Mesenchymal stem cell (in vitro differentiated cells and primary cell): ENCODE measurements around the gene FYN.
"Not testable (repeated sequence)": the region's sequence is repeated elsewhere in the genome, so short reads cannot be mapped to it uniquely, and the experiment has no call there.

Source experiments
- DNase-seq: peaks from one replicate; pipeline ENCODE4 v3.0.0-alpha.2; 2013
- H2AFZ ChIP-seq: one replicate; pipeline ENCODE4 v1.6.1; 2013; ENCODE audit warnings: low read depth, mild to moderate bottlenecking, control low read depth, inconsistent platforms, low read length, moderate library complexity
- H2AK5ac ChIP-seq: 2 replicates; pipeline ENCODE4 v1.6.1; 2013; ENCODE audit warnings: low read length, moderate library complexity, mild to moderate bottlenecking, inconsistent platforms; ENCODE audit not compliant: severe bottlenecking
- H2BK120ac ChIP-seq: one replicate; pipeline ENCODE4 v1.6.1; 2013; ENCODE audit warnings: low read depth, mild to moderate bottlenecking, inconsistent platforms, low read length, moderate library complexity
- H2BK12ac ChIP-seq, 2 experiments: one replicate each; pipeline ENCODE4 v1.6.1; 2013; ENCODE audit warnings: inconsistent platforms in 2 of 2, low read length in 2 of 2, mild to moderate bottlenecking in 2 of 2, moderate library complexity in 2 of 2, control low read depth in 1 of 2
- H2BK15ac ChIP-seq: one replicate; pipeline ENCODE4 v1.6.1; 2013; ENCODE audit warnings: mild to moderate bottlenecking, low read depth, inconsistent platforms; ENCODE audit not compliant: poor library complexity, severe bottlenecking
- H2BK5ac ChIP-seq: 2 replicates; pipeline ENCODE4 v1.6.1; 2013; ENCODE audit warnings: low read depth, mild to moderate bottlenecking, low read length, control low read depth, inconsistent platforms; ENCODE audit not compliant: poor library complexity, severe bottlenecking
- H3K14ac ChIP-seq, 2 experiments: one replicate each; pipeline ENCODE4 v1.6.1; 2013; ENCODE audit warnings: inconsistent platforms in 2 of 2, low read length in 2 of 2, control low read depth in 1 of 2, mild to moderate bottlenecking in 1 of 2, moderate library complexity in 1 of 2
- H3K18ac ChIP-seq, 2 experiments: one replicate each; pipeline ENCODE4 v1.6.1; 2013; ENCODE audit warnings: inconsistent platforms in 2 of 2, low read length in 2 of 2, control low read depth in 1 of 2, low read depth in 1 of 2, mild to moderate bottlenecking in 1 of 2
- H3K23ac ChIP-seq, 2 experiments: one replicate each; pipeline ENCODE4 v1.6.1; 2013; ENCODE audit warnings: inconsistent platforms in 2 of 2, low read length in 2 of 2, mild to moderate bottlenecking in 2 of 2, moderate library complexity in 2 of 2, control low read depth in 1 of 2
- H3K27ac ChIP-seq: 2 replicates; pipeline ENCODE4 v1.5.1; 2013; ENCODE audit warnings: mild to moderate bottlenecking, moderate library complexity, low read length, control low read depth, inconsistent platforms; ENCODE audit not compliant: poor library complexity, severe bottlenecking
- H3K27me3 ChIP-seq, 2 experiments: 2 replicates each; pipeline versions ENCODE4 v1.6.1 to v1.7.0; 2013; ENCODE audit warnings: low read length in 2 of 2, mild to moderate bottlenecking in 2 of 2, moderate library complexity in 2 of 2, control low read depth in 1 of 2, inconsistent platforms in 1 of 2; ENCODE audit not compliant: control insufficient read depth in 1 of 2, insufficient read depth in 1 of 2
- H3K36me3 ChIP-seq, 2 experiments: 2 replicates each; pipeline versions ENCODE4 v1.6.1 to v1.7.0; 2013; ENCODE audit warnings: low read length in 2 of 2, control low read depth in 1 of 2, inconsistent platforms in 1 of 2, low read depth in 1 of 2, mild to moderate bottlenecking in 1 of 2; ENCODE audit not compliant: insufficient read depth in 2 of 2, control insufficient read depth in 1 of 2
- H3K4ac ChIP-seq, 2 experiments: one replicate each; pipeline ENCODE4 v1.6.1; 2013; ENCODE audit warnings: inconsistent platforms in 2 of 2, low read length in 2 of 2, mild to moderate bottlenecking in 2 of 2, moderate library complexity in 2 of 2, control low read depth in 1 of 2, low read depth in 1 of 2
- H3K4me1 ChIP-seq: 2 replicates; pipeline ENCODE4 v1.6.1; 2013; ENCODE audit warnings: low read depth, low read length, control low read depth; ENCODE audit not compliant: control insufficient read depth, insufficient read depth
- H3K4me2 ChIP-seq: 2 replicates; pipeline ENCODE4 v1.6.1; 2013; ENCODE audit warnings: low read length, mild to moderate bottlenecking, inconsistent platforms; ENCODE audit not compliant: poor library complexity, severe bottlenecking
- H3K4me3 ChIP-seq, 2 experiments: 2 replicates each; pipeline versions ENCODE4 v1.5.1 to v1.7.0; 2013; ENCODE audit warnings: low read length in 2 of 2, mild to moderate bottlenecking in 2 of 2, control low read depth in 1 of 2, low read depth in 1 of 2; ENCODE audit not compliant: insufficient read depth in 1 of 2
- H3K79me1 ChIP-seq: replicated peaks from 2 replicates; pipeline ENCODE4 v1.6.1; 2013; ENCODE audit warnings: mild to moderate bottlenecking, control low read depth, low read length, inconsistent platforms; ENCODE audit not compliant: poor library complexity, severe bottlenecking
- H3K9ac ChIP-seq: 2 replicates; pipeline ENCODE4 v1.7.0; 2013; ENCODE audit warnings: mild to moderate bottlenecking, low read length, moderate library complexity
- H3K9me3 ChIP-seq: 2 replicates; pipeline ENCODE4 v1.7.0; 2013; ENCODE audit warnings: mild to moderate bottlenecking, low read length; ENCODE audit not compliant: control insufficient read depth
- H4K8ac ChIP-seq: one replicate; pipeline ENCODE4 v1.6.1; 2013; ENCODE audit warnings: inconsistent platforms, mild to moderate bottlenecking, low read length, moderate library complexity
- H4K91ac ChIP-seq: one replicate; pipeline ENCODE4 v1.6.1; 2013; ENCODE audit warnings: mild to moderate bottlenecking, low read length, inconsistent platforms
- WGBS: methylation state at CpG from one replicate; pipeline ENCODE4 v1.1.7; 2013; ENCODE audit warnings: mixed read lengths; 5-methylcytosine and 5-hydroxymethylcytosine counted together

Gene FYN

GRCh38 chr6:111683157-111683556 is 190.1 kb downstream of the FYN start:
- H3K27me3 ChIP-seq = no peaks in the 10 kb centered on the region
- H3K18ac ChIP-seq = no peak overlapping the region
- H2BK15ac ChIP-seq = no peak overlapping the region
- H4K8ac ChIP-seq = no peak overlapping the region
- H2BK5ac ChIP-seq = no peak overlapping the region
- peak overlapping the region; percentile 65 for H3K9ac ChIP-seq
- H3K9me3 ChIP-seq = no peaks in the 10 kb centered on the region
- no peak overlapping the region for H3K23ac ChIP-seq
- no peak overlapping the region for H2AFZ ChIP-seq
- H3K79me1 ChIP-seq = peaks cover 4% of the 10 kb centered on the region
- no peak overlapping the region for H2AK5ac ChIP-seq
- H3K36me3 ChIP-seq = peaks cover 5 to 69% of the 10 kb centered on the region in 2 experiments
- no peak overlapping the region for H3K4me2 ChIP-seq
- H3K4me1 ChIP-seq = peaks cover 8% of the 10 kb centered on the region
- no peak overlapping the region for H2BK12ac ChIP-seq
- H4K91ac ChIP-seq = no peak overlapping the region
- H3K4ac ChIP-seq = peak overlapping the region in 1 of 2 experiments; percentile 7
- H3K4me3 ChIP-seq = no peak overlapping the region
- H3K27ac ChIP-seq = no peak overlapping the region
- 98% methylated on average over 4 of the region's 5 CpGs for WGBS
- DNase-seq = no peak
- H3K14ac ChIP-seq = no peak overlapping the region
- H2BK120ac ChIP-seq = no peak overlapping the region

GRCh38 chr6:111681860-111682259 is 191.4 kb downstream of the FYN start:
- Histone ChIP-seq H3K27ac (no peak overlapping the region), H3K14ac (no peak overlapping the region), H3K18ac (no peak overlapping the region), H2BK12ac (no peak overlapping the region), H4K91ac (no peak overlapping the region), H2BK120ac (no peak overlapping the region), H3K79me1 (peaks cover 4% of the 10 kb centered on the region), H4K8ac (no peak overlapping the region), H3K23ac (no peak overlapping the region), H2BK15ac (no peak overlapping the region), H3K4me2 (no peak overlapping the region), H3K36me3 (peaks cover 5 to 71% of the 10 kb centered on the region in 2 experiments), H3K27me3 (no peaks in the 10 kb centered on the region), H3K9ac (no peak overlapping the region), H3K4me1 (peaks cover 10% of the 10 kb centered on the region), H3K4me3 (no peak overlapping the region), H2BK5ac (no peak overlapping the region), H2AFZ (no peak overlapping the region), H3K4ac (no peak overlapping the region), H3K9me3 (no peaks in the 10 kb centered on the region), H2AK5ac (no peak overlapping the region)
- 90% methylated on average over 3 of the region's 3 CpGs for whole genome bisulfite sequencing
- no peak for DNase-seq

GRCh38 chr6:111680811-111681609 is 192.2 kb downstream of the FYN start:
- not testable (repeated sequence) for DNase-seq, H3K4me3 ChIP-seq, H2AFZ ChIP-seq, H2BK120ac ChIP-seq, H4K8ac ChIP-seq, H3K14ac ChIP-seq, H3K18ac ChIP-seq, H3K4me1 ChIP-seq, H3K79me1 ChIP-seq, H2BK15ac ChIP-seq, H3K4me2 ChIP-seq, H3K9me3 ChIP-seq, H3K27me3 ChIP-seq, H3K4ac ChIP-seq, H3K27ac ChIP-seq, H3K9ac ChIP-seq, H2AK5ac ChIP-seq, H2BK5ac ChIP-seq, H4K91ac ChIP-seq, H2BK12ac ChIP-seq, H3K23ac ChIP-seq
- 99% methylated on average over 6 of the region's 6 CpGs for WGBS
- H3K36me3 ChIP-seq = peaks cover 5 to 79% of the 10 kb centered on the region in 2 experiments

- no peak overlapping the region for H2BK5ac ChIP-seq
Measured at GRCh38 chr6:111680015-111680712, 193.1 kb downstream of the FYN start.

More at GRCh38 chr6:111680015-111680712, 193.1 kb downstream of the FYN start:
- Histone ChIP-seq H2BK15ac (no peak overlapping the region), H3K4ac (no peak overlapping the region), H3K4me1 (peaks cover 6% of the 10 kb centered on the region), H2BK120ac (no peak overlapping the region), H3K79me1 (peaks cover 2% of the 10 kb centered on the region), H2AFZ (no peak overlapping the region), H3K4me2 (no peak overlapping the region), H3K27me3 (no peaks in the 10 kb centered on the region), H3K18ac (no peak overlapping the region), H3K14ac (no peak overlapping the region), H3K27ac (no peak overlapping the region), H3K36me3 (peaks cover 3 to 76% of the 10 kb centered on the region in 2 experiments), H4K8ac (no peak overlapping the region), H2AK5ac (no peak overlapping the region), H2BK12ac (no peak overlapping the region), H3K9ac (no peak overlapping the region), H3K4me3 (no peak overlapping the region), H3K23ac (no peak overlapping the region), H3K9me3 (no peaks in the 10 kb centered on the region), H4K91ac (no peak overlapping the region)
- WGBS = 98% methylated on average over 3 of the region's 7 CpGs
- no peak for DNase-seq
